Adrenal gland (tissue), 12 donors: ENCODE measurements around the gene PCDHB3. TPM values are rescaled to one million over a fixed set of nuclear protein-coding genes. Genes with fewer than 3 reads are reported as not detected.
"Not testable (repeated sequence)": the region's sequence is repeated elsewhere in the genome, so short reads cannot be mapped to it uniquely, and the experiment has no call there.

Experiments used
- DNase-seq, 7 donors: peaks; one replicate each; pipeline ENCODE4 v3.0.0-alpha.2; 2019 to 2020
- H3K27ac ChIP-seq, 5 donors: fragments of 200-600 bp; sonication (generic) in 4 of 5; 1 replicate in 3 of 5; 2 replicates in 2 of 5; pipeline versions ENCODE4 v1.5.1 to v1.8.0; 2016 to 2020; ENCODE audit warnings: mild to moderate bottlenecking in 1 of 5
- H3K27me3 ChIP-seq: fragments of 200-600 bp; 2 replicates; pipeline ENCODE4 v1.8.0; 2021
- H3K36me3 ChIP-seq, 2 donors: fragments of 200-600 bp; replicated peaks in 1 of 2; 1 replicate in 1 of 2; 2 replicates in 1 of 2; pipeline versions ENCODE4 v1.5.1 to v1.8.0; 2018 to 2022
- H3K4me1 ChIP-seq, 2 donors: fragments of 200-600 bp; replicated peaks in 1 of 2; 1 replicate in 1 of 2; 2 replicates in 1 of 2; pipeline versions ENCODE4 v1.5.1 to v1.8.0; 2018 to 2021
- H3K4me3 ChIP-seq, 4 donors: fragments of 200-600 bp; sonication (generic) in 3 of 4; one replicate each; pipeline ENCODE4 v1.5.1; 2016 to 2018
- H3K9me3 ChIP-seq, 3 donors: fragments of 200-600 bp; sonication (generic) in 1 of 3; replicated peaks in 1 of 3; 1 replicate in 2 of 3; 2 replicates in 1 of 3; pipeline versions ENCODE4 v1.5.1 to v1.8.0; 2016 to 2021
- POLR2A ChIP-seq, 2 donors: fragments of 450-650 bp; IDR thresholded peaks; one replicate each; pipeline ENCODE4 v1.6.1; 2017; ENCODE audit warnings: antibody characterized with exemption in 2 of 2, mild to moderate bottlenecking in 2 of 2, moderate library complexity in 1 of 2
- whole genome bisulfite sequencing, 4 donors: extraction: QIAGEN DNeasy Blood & Tissue Kit in 2 of 4; methylation state at CpG; one replicate each; pipeline versions ENCODE4 v1.1.5 to v1.1.7; 2013 to 2017; 5-methylcytosine and 5-hydroxymethylcytosine counted together
- intact Hi-C, 2 donors: fragments of 100-400 bp; cut with DNase I; formaldehyde crosslinking; loops; one replicate each; pipeline versions ENCODE4 v1.14.1 to v1.15.0; 2022 to 2023
- polyA plus RNA-seq, 3 donors: library from polyadenylated mRNA; stranded (reverse); fragments of 200-250 nt in 2 of 3; fragments of 350-450 nt in 1 of 3; fragmentation: Illumina TruSeq in 1 of 3; extraction: RNeasy Lipid Tissue Mini Kit (QIAGEN cat#74804) in 1 of 3; gene quantifications; one replicate each; pipeline ENCODE4 v1.2.3, GENCODE V29; 2013 to 2014
- total RNA-seq, 9 donors: library from RNA; depleted of rRNA in 4 of 9; stranded (reverse); fragments of >200 nt in 4 of 9; fragments of 120-200 nt in 1 of 9; fragmentation: NEBNext Ultra II Directional in 1 of 9; extraction: Animal tissue kit (Norgen Biotek cat#: 25700) in 1 of 9; gene quantifications; one replicate each; pipeline versions ENCODE4 v1.1.0 to v1.2.4, GENCODE V29; 2013 to 2023
- TF ChIP-seq, protein P1 (sequence below), 6 experiments: fragments of 450-650 bp in 4 of 6; fragments of 200-600 bp in 2 of 6; sonication (generic) in 1 of 6; IDR thresholded peaks; 1 replicate in 5 of 6; 2 replicates in 1 of 6; pipeline versions ENCODE4 v1.5.1 to v1.8.0; 2016 to 2021; ENCODE audit warnings: antibody characterized with exemption in 6 of 6, mild to moderate bottlenecking in 2 of 6, moderate library complexity in 1 of 6
- donor health status: healthy with polysubstance abuse.
- donor health status: Bipolar disorder and iron deficiency.
- donor health status: DM: yes; HTN: yes; CAD: no.
- donor health status: DM: no; HTN: no; CAD: no.
- donor health status: DM: no; HTN: no; CAD: no.
- donor health status: DM: yes; HTN: yes; CAD: no.

Gene PCDHB3
- total and polyA plus RNA-seq, 12 donors = 0.20 to 2.2 (median 1.2) TPM

GRCh38 chr5:141150224-141150992, 50.1 kb downstream of the PCDHB3 start:
- Histone ChIP-seq H3K36me3 (no peaks in the 10 kb centered on the region), H3K9me3 (peaks cover 0 to 16% (median 10%) of the 10 kb centered on the region in 3 donors), H3K4me1 (no peaks in the 10 kb centered on the region), H3K27ac (no peak overlapping the region), H3K27me3 (no peaks in the 10 kb centered on the region), H3K4me3 (no peak overlapping the region)
- no peak for TF ChIP-seq POLR2A (IDR thresholded peaks at IDR 0.05)
- TF ChIP-seq, protein P1, sequence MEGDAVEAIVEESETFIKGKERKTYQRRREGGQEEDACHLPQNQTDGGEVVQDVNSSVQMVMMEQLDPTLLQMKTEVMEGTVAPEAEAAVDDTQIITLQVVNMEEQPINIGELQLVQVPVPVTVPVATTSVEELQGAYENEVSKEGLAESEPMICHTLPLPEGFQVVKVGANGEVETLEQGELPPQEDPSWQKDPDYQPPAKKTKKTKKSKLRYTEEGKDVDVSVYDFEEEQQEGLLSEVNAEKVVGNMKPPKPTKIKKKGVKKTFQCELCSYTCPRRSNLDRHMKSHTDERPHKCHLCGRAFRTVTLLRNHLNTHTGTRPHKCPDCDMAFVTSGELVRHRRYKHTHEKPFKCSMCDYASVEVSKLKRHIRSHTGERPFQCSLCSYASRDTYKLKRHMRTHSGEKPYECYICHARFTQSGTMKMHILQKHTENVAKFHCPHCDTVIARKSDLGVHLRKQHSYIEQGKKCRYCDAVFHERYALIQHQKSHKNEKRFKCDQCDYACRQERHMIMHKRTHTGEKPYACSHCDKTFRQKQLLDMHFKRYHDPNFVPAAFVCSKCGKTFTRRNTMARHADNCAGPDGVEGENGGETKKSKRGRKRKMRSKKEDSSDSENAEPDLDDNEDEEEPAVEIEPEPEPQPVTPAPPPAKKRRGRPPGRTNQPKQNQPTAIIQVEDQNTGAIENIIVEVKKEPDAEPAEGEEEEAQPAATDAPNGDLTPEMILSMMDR (IDR thresholded peaks at IDR 0.05) = no peak
- no peak for DNase-seq
- intact Hi-C loops = no loop called here
- WGBS, 4 donors = 34 to 63% (median 45%) methylated on average over 22 to 33 of the region's 33 CpGs

- 22 to 49% (median 38%) methylated on average over 12 to 13 of the region's 13 CpGs for WGBS, 4 donors
Measured at GRCh38 chr5:141150993-141151325, 50.7 kb downstream of the PCDHB3 start.

DNA sequence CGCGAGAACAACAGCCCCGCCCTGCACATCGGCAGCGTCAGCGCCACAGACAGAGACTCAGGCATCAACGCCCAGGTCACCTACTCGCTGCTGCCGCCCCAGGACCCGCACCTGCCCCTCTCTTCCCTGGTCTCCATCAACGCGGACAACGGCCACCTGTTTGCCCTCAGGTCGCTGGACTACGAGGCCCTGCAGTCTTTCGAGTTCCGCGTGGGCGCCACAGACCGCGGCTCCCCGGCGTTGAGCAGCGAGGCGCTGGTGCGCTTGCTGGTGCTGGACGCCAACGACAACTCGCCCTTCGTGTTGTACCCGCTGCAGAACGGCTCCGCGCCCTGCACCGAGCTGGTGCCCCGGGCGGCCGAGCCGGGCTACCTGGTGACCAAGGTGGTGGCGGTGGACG, 51.4 kb downstream of the PCDHB3 start:
- intact Hi-C loops, H3K36me3 ChIP-seq, H3K27me3 ChIP-seq, H3K4me1 ChIP-seq, H3K27ac ChIP-seq, H3K4me3 ChIP-seq, DNase-seq: not testable (repeated sequence)
- WGBS, 4 donors = 27 to 50% (median 39%) methylated on average over 17 to 36 of the region's 41 CpGs
- H3K9me3 ChIP-seq = peaks cover 0 to 11% (median 10%) of the 10 kb centered on the region in 3 donors

More at GRCh38 chr5:141150993-141151325, 50.7 kb downstream of the PCDHB3 start:
- TF ChIP-seq, protein P1 (IDR thresholded peaks at IDR 0.05) = no peak
- no peak for TF ChIP-seq POLR2A (IDR thresholded peaks at IDR 0.05)
- no peaks in the 10 kb centered on the region for H3K36me3 ChIP-seq
- no peak overlapping the region for H3K27ac ChIP-seq
- no peaks in the 10 kb centered on the region for H3K27me3 ChIP-seq
- peaks cover 0 to 16% (median 10%) of the 10 kb centered on the region in 3 donors for H3K9me3 ChIP-seq
- no peak for DNase-seq
- H3K4me1 ChIP-seq = no peaks in the 10 kb centered on the region
- intact Hi-C loops = no loop called here
- no peak overlapping the region for H3K4me3 ChIP-seq

DNA sequence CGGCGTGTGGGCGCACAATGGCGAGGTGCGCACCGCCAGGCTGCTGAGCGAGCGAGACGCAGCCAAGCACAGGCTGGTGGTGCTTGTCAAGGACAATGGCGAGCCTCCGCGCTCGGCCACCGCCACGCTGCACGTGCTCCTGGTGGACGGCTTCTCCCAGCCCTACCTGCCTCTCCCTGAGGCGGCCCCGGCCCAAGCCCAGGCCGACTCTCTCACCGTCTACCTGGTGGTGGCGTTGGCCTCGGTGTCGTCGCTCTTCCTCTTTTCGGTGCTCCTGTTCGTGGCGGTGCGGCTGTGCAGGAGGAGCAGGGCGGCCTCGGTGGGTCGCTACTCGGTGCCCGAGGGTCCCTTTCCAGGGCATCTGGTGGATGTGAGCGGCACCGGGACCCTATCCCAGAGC, 51.8 kb downstream of the PCDHB3 start:
- DNase-seq, H3K4me1 ChIP-seq, H3K27me3 ChIP-seq, H3K27ac ChIP-seq, intact Hi-C loops, H3K36me3 ChIP-seq, H3K4me3 ChIP-seq, H3K9me3 ChIP-seq: not testable (repeated sequence)
- WGBS, 4 donors = 19 to 53% (median 32%) methylated on average over 14 to 36 of the region's 36 CpGs

Other genes starting within 250 kb of the PCDHB3 start
- 1 to 10 TPM in 3 of 9 donors, under 1 TPM in 6; 0.17 to 1.8 (median 0.48) TPM for gene PCDHA10, start 244.6 kb upstream of the PCDHB3 start, total RNA-seq
- gene PCDHA10, start 244.6 kb upstream of the PCDHB3 start, polyA plus RNA-seq = under 1 TPM; under 0.01 to 0.81 (median 0.32) TPM
- gene PCDHA11, start 231.5 kb upstream of the PCDHB3 start, total RNA-seq = 1 to 10 TPM in 1 of 9 donors, under 1 TPM in 7, not detected in 1; 0.07 to 1.5 (median 0.35) TPM
- under 1 TPM in 2 of 3 donors, not detected in 1; 0.48 to 0.51 TPM for gene PCDHA11, start 231.5 kb upstream of the PCDHB3 start, polyA plus RNA-seq
- gene PCDHA12, start 225.2 kb upstream of the PCDHB3 start, total RNA-seq = 1 to 10 TPM in 3 of 9 donors, under 1 TPM in 6; 0.25 to 1.9 (median 0.55) TPM
- gene PCDHA12, start 225.2 kb upstream of the PCDHB3 start, polyA plus RNA-seq = under 1 TPM; 0.17 to 0.32 (median 0.20) TPM
- under 1 TPM in 8 of 9 donors, not detected in 1; 0.12 to 0.98 (median 0.55) TPM for gene PCDHA13, start 218.3 kb upstream of the PCDHB3 start, total RNA-seq
- under 1 TPM; 0.13 to 0.32 (median 0.26) TPM for gene PCDHA13, start 218.3 kb upstream of the PCDHB3 start, polyA plus RNA-seq
- 1 to 10 TPM in 2 of 9 donors, under 1 TPM in 7; 0.29 to 1.4 (median 0.70) TPM for gene PCDHAC1, start 174.2 kb upstream of the PCDHB3 start, total RNA-seq
- under 1 TPM; 0.10 to 0.81 (median 0.16) TPM for gene PCDHAC1, start 174.2 kb upstream of the PCDHB3 start, polyA plus RNA-seq
- 1 to 10 TPM in 6 of 9 donors, under 1 TPM in 3; 0.30 to 6.1 (median 1.1) TPM for gene PCDHAC2, start 134.0 kb upstream of the PCDHB3 start, total RNA-seq
- gene PCDHAC2, start 134.0 kb upstream of the PCDHB3 start, polyA plus RNA-seq = 1 to 10 TPM in 1 of 3 donors, under 1 TPM in 2; 0.07 to 6.5 (median 0.32) TPM
- gene PCDHB1, start 49.1 kb upstream of the PCDHB3 start, total RNA-seq = under 1 TPM in 4 of 9 donors, not detected in 5; under 0.01 to 0.07 (median 0.02) TPM
- gene PCDHB1, start 49.1 kb upstream of the PCDHB3 start, polyA plus RNA-seq = under 1 TPM in 1 of 3 donors, not detected in 2; 0.11 TPM
- gene PCDHB2, start 5.9 kb upstream of the PCDHB3 start, total RNA-seq = 1 to 10 TPM in 7 of 9 donors, under 1 TPM in 2; 0.65 to 2.8 (median 1.5) TPM
- under 1 TPM; 0.24 to 0.79 (median 0.44) TPM for gene PCDHB2, start 5.9 kb upstream of the PCDHB3 start, polyA plus RNA-seq
- gene PCDHB4, start 21.3 kb downstream of the PCDHB3 start, total RNA-seq = 1 to 10 TPM in 8 of 9 donors, under 1 TPM in 1; 0.44 to 2.3 (median 1.7) TPM
- 1 to 10 TPM in 1 of 3 donors, under 1 TPM in 2; 0.56 to 1.8 (median 0.88) TPM for gene PCDHB4, start 21.3 kb downstream of the PCDHB3 start, polyA plus RNA-seq
- 10 to 100 TPM in 1 of 9 donors, 1 to 10 TPM in 8; 1.1 to 10.7 (median 4.7) TPM for gene PCDHB5, start 34.7 kb downstream of the PCDHB3 start, total RNA-seq
- gene PCDHB5, start 34.7 kb downstream of the PCDHB3 start, polyA plus RNA-seq = 1 to 10 TPM; 1.0 to 4.5 (median 1.6) TPM
- 1 to 10 TPM in 2 of 9 donors, under 1 TPM in 7; 0.23 to 1.1 (median 0.83) TPM for gene PCDHB6, start 49.6 kb downstream of the PCDHB3 start, total RNA-seq
- under 1 TPM; 0.30 to 0.73 (median 0.48) TPM for gene PCDHB6, start 49.6 kb downstream of the PCDHB3 start, polyA plus RNA-seq
- 1 to 10 TPM in 6 of 9 donors, under 1 TPM in 3; 0.44 to 2.9 (median 1.6) TPM for gene PCDHB7, start 72.2 kb downstream of the PCDHB3 start, total RNA-seq
- under 1 TPM; 0.32 to 0.92 (median 0.37) TPM for gene PCDHB7, start 72.2 kb downstream of the PCDHB3 start, polyA plus RNA-seq
- 1 to 10 TPM in 4 of 9 donors, under 1 TPM in 5; 0.28 to 3.7 (median 0.99) TPM for gene PCDHB8, start 77.3 kb downstream of the PCDHB3 start, total RNA-seq
- gene PCDHB8, start 77.3 kb downstream of the PCDHB3 start, polyA plus RNA-seq = 1 to 10 TPM in 1 of 3 donors, under 1 TPM in 2; 0.03 to 1.3 (median 0.48) TPM
- 1 to 10 TPM in 7 of 9 donors, under 1 TPM in 2; 0.39 to 3.3 (median 1.5) TPM for gene PCDHB16, start 81.9 kb downstream of the PCDHB3 start, total RNA-seq
- 1 to 10 TPM in 1 of 3 donors, under 1 TPM in 2; 0.67 to 1.4 (median 0.72) TPM for gene PCDHB16, start 81.9 kb downstream of the PCDHB3 start, polyA plus RNA-seq
- 1 to 10 TPM in 3 of 9 donors, under 1 TPM in 6; 0.28 to 2.2 (median 0.52) TPM for gene PCDHB9, start 86.7 kb downstream of the PCDHB3 start, total RNA-seq
- 1 to 10 TPM in 1 of 3 donors, under 1 TPM in 2; 0.27 to 1.3 (median 0.80) TPM for gene PCDHB9, start 86.7 kb downstream of the PCDHB3 start, polyA plus RNA-seq
- gene PCDHB10, start 91.9 kb downstream of the PCDHB3 start, total RNA-seq = 1 to 10 TPM in 3 of 9 donors, under 1 TPM in 6; 0.18 to 2.3 (median 0.61) TPM
- 1 to 10 TPM in 1 of 3 donors, under 1 TPM in 2; 0.81 to 3.0 (median 0.88) TPM for gene PCDHB10, start 91.9 kb downstream of the PCDHB3 start, polyA plus RNA-seq
- 1 to 10 TPM in 7 of 9 donors, under 1 TPM in 2; 0.12 to 7.1 (median 2.5) TPM for gene PCDHB11, start 99.2 kb downstream of the PCDHB3 start, total RNA-seq
- gene PCDHB11, start 99.2 kb downstream of the PCDHB3 start, polyA plus RNA-seq = under 1 TPM; 0.48 to 0.81 (median 0.67) TPM
- gene PCDHB12, start 108.2 kb downstream of the PCDHB3 start, total RNA-seq = 1 to 10 TPM in 7 of 9 donors, under 1 TPM in 2; 0.50 to 3.4 (median 1.5) TPM
- under 1 TPM; 0.40 to 0.97 (median 0.47) TPM for gene PCDHB12, start 108.2 kb downstream of the PCDHB3 start, polyA plus RNA-seq
- gene PCDHB13, start 113.4 kb downstream of the PCDHB3 start, total RNA-seq = 1 to 10 TPM in 8 of 9 donors, under 1 TPM in 1; 0.72 to 7.2 (median 5.9) TPM
- 1 to 10 TPM; 1.3 to 5.4 (median 1.3) TPM for gene PCDHB13, start 113.4 kb downstream of the PCDHB3 start, polyA plus RNA-seq
- gene PCDHB14, start 122.9 kb downstream of the PCDHB3 start, total RNA-seq = 1 to 10 TPM; 1.7 to 7.7 (median 3.7) TPM
- 1 to 10 TPM; 1.9 to 4.1 (median 2.2) TPM for gene PCDHB14, start 122.9 kb downstream of the PCDHB3 start, polyA plus RNA-seq
- 1 to 10 TPM in 7 of 9 donors, under 1 TPM in 2; 0.95 to 3.2 (median 1.4) TPM for gene PCDHB15, start 144.9 kb downstream of the PCDHB3 start, total RNA-seq
- gene PCDHB15, start 144.9 kb downstream of the PCDHB3 start, polyA plus RNA-seq = 1 to 10 TPM; 1.2 to 2.2 (median 1.4) TPM
- gene SLC25A2, start 203.6 kb downstream of the PCDHB3 start, total RNA-seq = 1 to 10 TPM in 1 of 9 donors, under 1 TPM in 4, not detected in 4; 0.43 to 1.5 (median 0.53) TPM
- under 1 TPM in 2 of 3 donors, not detected in 1; 0.07 to 0.72 TPM for gene SLC25A2, start 203.6 kb downstream of the PCDHB3 start, polyA plus RNA-seq
- gene TAF7, start 220.3 kb downstream of the PCDHB3 start, total RNA-seq = 100 to 1,000 TPM in 1 of 9 donors, 10 to 100 TPM in 8; 38.0 to 111 (median 70.9) TPM
- gene TAF7, start 220.3 kb downstream of the PCDHB3 start, polyA plus RNA-seq = 100 to 1,000 TPM in 1 of 3 donors, 10 to 100 TPM in 2; 23.9 to 132 (median 29.7) TPM
- gene PCDHGA1, start 230.0 kb downstream of the PCDHB3 start, total RNA-seq = under 1 TPM; 0.09 to 0.96 (median 0.28) TPM
- under 1 TPM; 0.13 to 0.60 (median 0.32) TPM for gene PCDHGA1, start 230.0 kb downstream of the PCDHB3 start, polyA plus RNA-seq
- 1 to 10 TPM in 8 of 9 donors, under 1 TPM in 1; 0.91 to 6.1 (median 2.6) TPM for gene PCDHGA2, start 238.3 kb downstream of the PCDHB3 start, total RNA-seq
- gene PCDHGA2, start 238.3 kb downstream of the PCDHB3 start, polyA plus RNA-seq = 1 to 10 TPM in 1 of 3 donors, under 1 TPM in 2; 0.27 to 2.1 (median 0.56) TPM
- gene PCDHGA3, start 243.4 kb downstream of the PCDHB3 start, total RNA-seq = 1 to 10 TPM; 1.0 to 6.2 (median 3.0) TPM
- gene PCDHGA3, start 243.4 kb downstream of the PCDHB3 start, polyA plus RNA-seq = 1 to 10 TPM in 1 of 3 donors, under 1 TPM in 2; 0.27 to 1.5 (median 0.80) TPM
- 10 to 100 TPM in 2 of 9 donors, 1 to 10 TPM in 7; 1.6 to 16.1 (median 3.1) TPM for gene PCDHGB1, start 249.6 kb downstream of the PCDHB3 start, total RNA-seq
- gene PCDHGB1, start 249.6 kb downstream of the PCDHB3 start, polyA plus RNA-seq = 1 to 10 TPM in 1 of 3 donors, under 1 TPM in 2; 0.20 to 2.2 (median 0.88) TPM